ENCODE measurements around the gene ADGRE2. TPM values are rescaled to one million over a fixed set of nuclear protein-coding genes. Genes with fewer than 3 reads are reported as not detected.
"Not testable (repeated sequence)": the region's sequence is repeated elsewhere in the genome, so short reads cannot be mapped to it uniquely, and the experiment has no call there.

Gene ADGRE2
- 1 to 10 TPM; 1.6 to 4.3 TPM for total RNA-seq
- long read RNA-seq, partial matches to known transcripts: 1 of 1 reads
- long read RNA-seq, other reads (novel, unspliced or antisense): 0 of 1 reads

- intact Hi-C loops (cut with DNase I, micrococcal nuclease); ATAC-seq; DNase-seq: not testable (repeated sequence)
Observed at GRCh38 chr19:14778110-14778845, at the start of gene ADGRE2. Gene ADGRE2 (minus strand): TSS chr19:14778560. CDS start chr19:14776756, 1,804 bp downstream.

- intact Hi-C loops (cut with DNase I, micrococcal nuclease): no loop called here
- ATAC-seq: no peak
- DNase-seq: no peak
Observed at GRCh38 chr19:14826006-14826405, 47.6 kb upstream of the ADGRE2 start.

- DNase-seq (no peak), ATAC-seq (no peak)
- intact Hi-C loops (cut with DNase I, micrococcal nuclease): no loop called here
Observed at GRCh38 chr19:14821937-14822336, 43.6 kb upstream of the ADGRE2 start.

- intact Hi-C loops (cut with DNase I, micrococcal nuclease): no loop called here
- DNase-seq (no peak), ATAC-seq (no peak)
Observed at GRCh38 chr19:14818588-14818987, 40.2 kb upstream of the ADGRE2 start.

GRCh38 chr19:14817052-14817451 is 38.7 kb upstream of the ADGRE2 start:
- intact Hi-C loops (cut with DNase I, micrococcal nuclease): no loop called here
- ATAC-seq (no peak), DNase-seq (no peak)

DNA sequence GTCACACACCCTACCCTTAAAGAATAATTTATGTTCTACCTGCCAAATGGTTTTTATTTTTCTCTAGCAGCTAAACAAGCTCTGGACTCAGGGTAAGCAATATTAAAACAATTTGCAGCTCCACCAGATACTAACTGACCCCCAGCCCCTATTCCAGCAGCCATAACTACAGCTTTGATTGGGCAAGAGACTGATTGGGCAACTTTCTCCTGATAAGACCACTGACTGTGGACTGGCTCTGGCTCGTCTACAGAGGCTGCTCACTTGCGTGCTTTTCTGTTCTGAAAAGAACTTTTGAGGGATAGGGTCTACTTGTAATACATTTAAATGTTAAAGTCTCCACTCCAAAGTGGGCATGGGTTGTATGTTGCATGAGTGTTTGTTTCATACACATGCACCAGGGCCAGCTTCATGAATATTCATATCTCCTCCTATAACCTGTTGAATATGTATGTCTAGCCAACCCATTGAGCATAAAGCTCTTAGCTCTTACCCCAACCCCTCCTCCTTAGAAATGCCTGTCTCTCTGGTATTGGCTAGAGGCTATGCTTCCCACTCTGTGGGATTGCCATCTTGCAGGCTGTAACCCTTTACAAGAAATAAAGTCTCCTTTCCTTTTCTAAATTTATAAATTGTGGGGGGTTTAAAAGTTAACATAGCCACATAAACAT is 36.8 kb upstream of the ADGRE2 start:
- intact Hi-C loops (cut with DNase I, micrococcal nuclease): no loop called here
- no peak for ATAC-seq
- no peak for DNase-seq

GRCh38 chr19:14809272-14810057 is 31.1 kb upstream of the ADGRE2 start:
- ATAC-seq: no peak
- DNase-seq: no peak
- intact Hi-C loops (cut with DNase I, micrococcal nuclease): no loop called here

DNA sequence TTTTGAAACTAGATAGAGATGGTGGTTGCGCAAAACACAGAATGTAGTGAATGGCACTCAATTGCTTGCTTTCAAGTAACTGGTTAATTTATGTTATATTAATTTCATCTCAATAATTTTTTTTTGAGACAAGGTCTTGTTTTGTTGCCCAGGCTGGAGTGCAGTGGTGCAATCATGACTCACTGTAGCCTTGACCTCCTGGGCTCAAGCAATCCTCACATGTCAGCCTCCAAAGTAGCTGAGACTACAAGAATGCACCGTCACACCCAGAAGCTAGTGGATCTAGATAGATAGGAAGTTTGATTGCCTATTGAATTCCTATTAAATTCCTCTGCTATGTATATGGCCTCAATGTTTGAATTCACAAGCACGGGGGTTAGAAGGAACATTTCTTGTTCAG is 26.4 kb upstream of the ADGRE2 start:
- ATAC-seq (no peak), DNase-seq (no peak)
- intact Hi-C loops (cut with DNase I, micrococcal nuclease): no loop called here

- no peak for ATAC-seq
- intact Hi-C loops (cut with DNase I, micrococcal nuclease): no loop called here
- no peak for DNase-seq
Observed at GRCh38 chr19:14798760-14799159, 20.4 kb upstream of the ADGRE2 start.

DNA sequence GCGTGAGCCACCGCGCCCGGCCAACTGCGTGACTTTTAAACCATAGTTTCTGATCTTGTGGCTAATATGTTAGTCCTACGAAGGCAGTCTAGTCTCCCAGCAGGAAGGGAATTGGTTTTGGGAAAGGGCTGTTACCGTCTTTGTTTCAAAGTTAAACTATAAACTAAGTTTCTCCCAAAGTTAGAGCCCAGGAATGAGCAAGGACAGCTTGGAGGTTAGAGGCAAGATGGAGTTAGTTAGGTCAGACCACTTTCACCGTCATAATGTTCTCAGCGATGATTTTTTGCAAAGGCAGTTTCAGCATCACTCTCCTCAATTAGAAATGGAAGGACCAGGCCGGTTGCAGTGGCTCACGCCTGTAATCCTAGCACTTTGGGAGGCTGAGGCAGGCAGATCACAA is 17.7 kb upstream of the ADGRE2 start:
- intact Hi-C loops (cut with DNase I, micrococcal nuclease): no loop called here
- no peak for ATAC-seq
- no peak for DNase-seq

DNA sequence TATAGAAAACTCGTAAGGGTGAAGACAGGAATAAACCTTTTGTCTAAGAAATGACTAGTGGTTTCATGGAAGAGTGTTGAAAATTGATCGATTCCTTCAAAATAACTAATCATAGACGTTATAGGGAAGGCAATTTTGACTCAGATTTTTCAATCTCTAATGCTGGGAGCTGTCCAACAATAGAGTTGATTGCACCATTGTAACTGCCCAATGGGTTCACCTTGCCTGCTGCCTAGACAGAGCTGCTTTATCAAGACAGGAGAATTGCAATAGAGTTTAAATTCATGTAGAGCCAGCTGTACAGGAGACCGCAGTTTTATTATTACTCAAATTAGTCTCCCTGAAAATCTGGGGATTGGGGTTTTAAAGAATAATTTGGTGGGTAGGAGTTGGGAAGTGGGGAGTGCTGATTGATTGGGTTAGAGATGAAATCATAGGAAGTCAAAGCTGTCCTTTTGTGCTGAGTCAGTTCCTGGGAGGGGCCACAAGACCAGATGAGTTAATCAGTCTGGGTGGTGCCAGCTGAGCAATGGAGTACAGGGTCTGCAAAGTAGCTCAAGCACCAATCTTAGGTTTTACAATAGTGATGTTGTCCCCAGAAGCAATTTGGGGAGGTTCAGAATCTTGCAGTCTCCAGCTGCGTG is 16.8 kb upstream of the ADGRE2 start:
- intact Hi-C loops (cut with DNase I, micrococcal nuclease): no loop called here
- no peak for DNase-seq
- no peak for ATAC-seq

GRCh38 chr19:14792250-14792649 is 13.9 kb upstream of the ADGRE2 start:
- intact Hi-C loops (cut with DNase I, micrococcal nuclease); DNase-seq; ATAC-seq: not testable (repeated sequence)

DNA sequence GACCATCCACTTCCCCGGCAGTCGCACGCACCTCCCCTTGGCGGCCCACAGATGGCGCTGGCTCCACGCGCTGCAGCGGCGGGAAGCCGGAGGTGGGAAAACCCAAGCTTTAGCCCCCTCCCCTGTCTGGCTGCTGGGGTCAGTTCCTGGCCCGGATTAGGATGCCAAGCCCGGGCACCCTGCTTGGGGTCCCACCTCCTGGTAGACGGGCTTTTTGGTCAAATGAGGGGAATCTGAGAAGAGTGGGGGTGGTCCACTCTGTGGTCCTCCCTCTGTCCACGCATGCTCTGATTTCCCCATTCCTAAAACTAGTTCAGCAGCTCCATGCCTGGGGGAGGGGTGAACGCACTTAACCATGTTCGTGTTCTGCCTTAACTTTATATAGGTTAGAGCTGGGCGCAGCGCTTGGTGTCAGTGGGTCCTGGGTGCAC is 8.1 kb upstream of the ADGRE2 start:
- DNase-seq (peak in 1 of 2 donors; percentile 27), ATAC-seq (no peak)
- intact Hi-C loops (cut with DNase I, micrococcal nuclease): no loop called here

DNA sequence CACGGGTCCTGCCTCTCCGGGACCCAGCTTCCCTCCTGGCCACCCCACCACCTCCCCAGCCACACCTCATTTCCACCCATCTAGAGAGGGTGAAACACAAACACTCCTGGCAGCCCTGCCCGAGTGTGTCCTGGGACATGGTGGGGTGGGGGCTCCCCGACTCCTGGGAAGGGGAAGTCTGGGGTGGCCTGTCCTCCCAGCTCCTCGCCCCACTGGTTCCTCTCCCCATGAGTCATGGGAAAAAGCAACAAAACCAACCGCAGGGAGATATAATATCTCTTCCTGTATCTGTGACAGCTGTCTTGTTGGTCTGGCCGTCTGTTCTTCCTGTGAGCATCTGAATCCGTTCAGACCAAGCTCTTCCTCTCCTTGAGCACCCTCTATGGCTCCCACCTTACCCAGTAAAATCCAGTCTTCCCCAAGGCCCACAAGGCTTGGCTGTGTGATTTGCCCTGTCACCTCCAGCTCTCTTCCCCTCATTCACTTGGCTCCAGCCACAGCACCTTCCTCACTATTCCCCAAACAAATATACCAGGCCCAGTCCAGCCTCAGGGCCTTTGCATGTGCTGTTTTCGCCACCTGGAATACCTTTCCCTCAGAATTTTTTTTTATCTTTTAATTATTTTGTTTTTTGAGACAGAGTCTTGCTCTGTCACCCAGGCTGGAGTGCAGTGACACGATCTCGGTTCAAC is 6.9 kb upstream of the ADGRE2 start:
- intact Hi-C loops (cut with DNase I, micrococcal nuclease): not testable (repeated sequence)
- ATAC-seq (peak; percentile 56), DNase-seq (peak in 1 of 2 donors; percentile 48)

- peak; percentile 36 to 54 for DNase-seq
- ATAC-seq: peak; percentile 21
Observed at GRCh38 chr19:14784730-14785101, 6.4 kb upstream of the ADGRE2 start.

GRCh38 chr19:14783410-14783998 is 5.1 kb upstream of the ADGRE2 start:
- intact Hi-C loops (cut with DNase I, micrococcal nuclease); DNase-seq; ATAC-seq: not testable (repeated sequence)

More at GRCh38 chr19:14784730-14785101, 6.4 kb upstream of the ADGRE2 start:
- intact Hi-C loops (cut with DNase I, micrococcal nuclease): not testable (repeated sequence)

DNA sequence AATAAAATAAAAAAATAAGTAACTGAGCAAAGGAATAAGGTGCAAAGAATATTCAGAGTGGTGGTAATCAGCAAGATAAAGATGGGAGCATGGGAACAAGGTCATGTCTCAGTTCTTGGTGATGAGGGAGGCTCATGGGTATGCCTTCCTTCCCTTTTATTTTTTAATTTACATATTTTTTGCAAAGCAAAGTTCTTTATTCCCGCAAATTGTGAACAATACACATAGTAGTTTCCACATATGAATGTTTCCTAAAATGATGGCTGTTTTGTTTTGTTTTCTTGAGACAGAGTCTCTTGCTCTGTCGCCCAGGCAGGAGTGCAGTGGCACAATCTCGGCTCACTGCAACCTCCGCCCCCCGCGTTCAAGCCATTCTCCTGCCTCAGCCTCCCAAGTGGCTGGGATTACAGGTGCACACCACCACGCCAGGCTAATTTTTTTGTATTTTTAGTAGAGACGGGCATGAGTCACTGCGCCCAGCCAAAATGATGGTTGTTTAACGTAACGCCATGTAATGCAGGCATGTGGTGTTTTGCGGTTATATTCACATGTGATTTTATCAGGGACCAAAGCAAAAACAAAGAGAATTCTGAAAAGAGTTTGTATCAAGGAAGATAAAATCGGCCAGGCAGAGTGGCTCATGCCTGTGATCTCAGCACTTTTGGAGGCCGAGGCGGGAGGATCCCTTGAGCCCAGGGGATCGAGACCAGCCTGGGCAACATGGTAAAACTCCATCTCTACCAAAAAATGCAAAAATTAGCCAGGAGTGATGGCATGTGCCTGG is 4.5 kb upstream of the ADGRE2 start:
- intact Hi-C loops (cut with DNase I, micrococcal nuclease): no loop called here
- ATAC-seq: no peak
- DNase-seq: no peak
